ENCODE measurements around the gene ENTPD8. TPM values are rescaled to one million over a fixed set of nuclear protein-coding genes. Genes with fewer than 3 reads are reported as not detected.

ENTPD8 gene
- total and polyA plus RNA-seq, 2 of the 13 experiments (the other 11 are each of a cell fraction or from before 2014, with no cell fraction given): 0.26 to 0.44 TPM

DNA sequence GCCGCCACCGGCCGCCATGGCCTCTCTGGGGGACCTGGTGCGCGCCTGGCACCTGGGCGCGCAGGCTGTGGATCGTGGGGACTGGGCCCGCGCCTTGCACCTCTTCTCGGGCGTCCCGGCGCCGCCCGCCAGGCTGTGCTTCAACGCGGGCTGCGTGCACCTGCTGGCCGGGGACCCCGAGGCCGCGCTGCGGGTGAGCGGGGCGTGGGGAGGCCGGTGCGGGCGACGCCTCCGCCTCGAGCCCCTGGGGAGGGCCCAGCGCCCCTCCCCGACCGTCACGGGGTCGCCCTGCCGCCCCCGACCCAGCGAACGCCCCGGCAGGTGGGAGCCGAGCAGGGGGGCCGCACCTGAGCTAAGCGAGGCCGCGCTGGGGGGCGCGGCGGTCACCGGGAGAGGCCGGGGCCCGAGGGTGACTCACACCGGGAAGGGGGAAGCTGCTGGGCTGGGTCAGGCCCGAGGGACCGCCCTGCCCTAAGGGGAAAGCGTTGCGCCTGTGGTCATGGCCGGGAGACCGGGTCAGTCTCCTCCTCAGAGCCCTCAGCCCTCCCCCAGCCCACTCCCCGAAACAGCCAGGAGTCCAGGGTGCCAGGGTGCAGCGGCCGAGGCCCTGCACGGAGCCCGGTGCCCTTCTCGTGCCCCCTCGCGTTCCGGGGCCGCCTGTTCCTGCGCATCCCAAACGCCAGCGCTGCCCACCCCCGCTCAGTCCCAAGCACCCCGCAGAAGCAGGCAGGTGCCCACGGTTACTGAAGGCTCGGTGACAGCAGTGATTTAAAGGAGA is 17.5 kb downstream of the ENTPD8 start (continued):
- TF ChIP-seq, protein P1, sequence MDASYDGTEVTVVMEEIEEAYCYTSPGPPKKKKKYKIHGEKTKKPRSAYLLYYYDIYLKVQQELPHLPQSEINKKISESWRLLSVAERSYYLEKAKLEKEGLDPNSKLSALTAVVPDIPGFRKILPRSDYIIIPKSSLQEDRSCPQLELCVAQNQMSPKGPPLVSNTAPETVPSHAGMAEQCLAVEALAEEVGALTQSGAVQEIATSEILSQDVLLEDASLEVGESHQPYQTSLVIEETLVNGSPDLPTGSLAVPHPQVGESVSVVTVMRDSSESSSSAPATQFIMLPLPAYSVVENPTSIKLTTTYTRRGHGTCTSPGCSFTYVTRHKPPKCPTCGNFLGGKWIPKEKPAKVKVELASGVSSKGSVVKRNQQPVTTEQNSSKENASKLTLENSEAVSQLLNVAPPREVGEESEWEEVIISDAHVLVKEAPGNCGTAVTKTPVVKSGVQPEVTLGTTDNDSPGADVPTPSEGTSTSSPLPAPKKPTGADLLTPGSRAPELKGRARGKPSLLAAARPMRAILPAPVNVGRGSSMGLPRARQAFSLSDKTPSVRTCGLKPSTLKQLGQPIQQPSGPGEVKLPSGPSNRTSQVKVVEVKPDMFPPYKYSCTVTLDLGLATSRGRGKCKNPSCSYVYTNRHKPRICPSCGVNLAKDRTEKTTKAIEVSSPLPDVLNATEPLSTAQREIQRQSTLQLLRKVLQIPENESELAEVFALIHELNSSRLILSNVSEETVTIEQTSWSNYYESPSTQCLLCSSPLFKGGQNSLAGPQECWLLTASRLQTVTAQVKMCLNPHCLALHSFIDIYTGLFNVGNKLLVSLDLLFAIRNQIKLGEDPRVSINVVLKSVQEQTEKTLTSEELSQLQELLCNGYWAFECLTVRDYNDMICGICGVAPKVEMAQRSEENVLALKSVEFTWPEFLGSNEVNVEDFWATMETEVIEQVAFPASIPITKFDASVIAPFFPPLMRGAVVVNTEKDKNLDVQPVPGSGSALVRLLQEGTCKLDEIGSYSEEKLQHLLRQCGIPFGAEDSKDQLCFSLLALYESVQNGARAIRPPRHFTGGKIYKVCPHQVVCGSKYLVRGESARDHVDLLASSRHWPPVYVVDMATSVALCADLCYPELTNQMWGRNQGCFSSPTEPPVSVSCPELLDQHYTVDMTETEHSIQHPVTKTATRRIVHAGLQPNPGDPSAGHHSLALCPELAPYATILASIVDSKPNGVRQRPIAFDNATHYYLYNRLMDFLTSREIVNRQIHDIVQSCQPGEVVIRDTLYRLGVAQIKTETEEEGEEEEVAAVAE (CRISPR knock-in tag; IDR thresholded peaks at IDR 0.05; ENCODE audit: borderline replicate concordance): no peak
- TF ChIP-seq PRPF4 (IDR thresholded peaks at IDR 0.05; ENCODE audit: low read depth, low read length, poor library complexity, severe bottlenecking): no peak
- peak; percentile 31; the same call in 1 of the 2 replicates for TF ChIP-seq ZSCAN21 (CRISPR knock-in tag; IDR thresholded peaks at IDR 0.05; ENCODE audit: borderline replicate concordance)
- TF ChIP-seq, protein P2, sequence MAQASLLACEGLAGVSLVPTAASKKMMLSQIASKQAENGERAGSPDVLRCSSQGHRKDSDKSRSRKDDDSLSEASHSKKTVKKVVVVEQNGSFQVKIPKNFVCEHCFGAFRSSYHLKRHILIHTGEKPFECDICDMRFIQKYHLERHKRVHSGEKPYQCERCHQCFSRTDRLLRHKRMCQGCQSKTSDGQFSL (CRISPR knock-in tag; IDR thresholded peaks at IDR 0.05): 0 out of 2 replicates have a peak, but pooled peaks have one; percentile 12
- no peak for TF ChIP-seq SP2 (CRISPR knock-in tag; IDR thresholded peaks at IDR 0.05)
- TF ChIP-seq, protein P3, sequence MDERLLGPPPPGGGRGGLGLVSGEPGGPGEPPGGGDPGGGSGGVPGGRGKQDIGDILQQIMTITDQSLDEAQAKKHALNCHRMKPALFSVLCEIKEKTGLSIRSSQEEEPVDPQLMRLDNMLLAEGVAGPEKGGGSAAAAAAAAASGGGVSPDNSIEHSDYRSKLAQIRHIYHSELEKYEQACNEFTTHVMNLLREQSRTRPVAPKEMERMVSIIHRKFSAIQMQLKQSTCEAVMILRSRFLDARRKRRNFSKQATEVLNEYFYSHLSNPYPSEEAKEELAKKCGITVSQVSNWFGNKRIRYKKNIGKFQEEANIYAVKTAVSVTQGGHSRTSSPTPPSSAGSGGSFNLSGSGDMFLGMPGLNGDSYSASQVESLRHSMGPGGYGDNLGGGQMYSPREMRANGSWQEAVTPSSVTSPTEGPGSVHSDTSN (CRISPR knock-in tag; IDR thresholded peaks at IDR 0.05): no peak
- TF ChIP-seq HNF4G (IDR thresholded peaks at IDR 0.05; ENCODE audit: borderline replicate concordance, low read depth, low read length): no peak
- TF ChIP-seq HNF4G (CRISPR knock-in tag; IDR thresholded peaks at IDR 0.05; ENCODE audit: borderline replicate concordance, low read depth): 0 out of 2 replicates have a peak, but pooled peaks have one; percentile 3
- no peak for TF ChIP-seq ZNF253 (CRISPR knock-in tag; IDR thresholded peaks at IDR 0.05; ENCODE audit: borderline replicate concordance)
- TF ChIP-seq ZNF552 (CRISPR knock-in tag; IDR thresholded peaks at IDR 0.05; ENCODE audit: borderline replicate concordance): no peak
- no peak for TF ChIP-seq SOX5 (CRISPR knock-in tag; IDR thresholded peaks at IDR 0.05; ENCODE audit: borderline replicate concordance)
- no peak for TF ChIP-seq ZNF335 (CRISPR knock-in tag; IDR thresholded peaks at IDR 0.05)
- TF ChIP-seq, protein P4, sequence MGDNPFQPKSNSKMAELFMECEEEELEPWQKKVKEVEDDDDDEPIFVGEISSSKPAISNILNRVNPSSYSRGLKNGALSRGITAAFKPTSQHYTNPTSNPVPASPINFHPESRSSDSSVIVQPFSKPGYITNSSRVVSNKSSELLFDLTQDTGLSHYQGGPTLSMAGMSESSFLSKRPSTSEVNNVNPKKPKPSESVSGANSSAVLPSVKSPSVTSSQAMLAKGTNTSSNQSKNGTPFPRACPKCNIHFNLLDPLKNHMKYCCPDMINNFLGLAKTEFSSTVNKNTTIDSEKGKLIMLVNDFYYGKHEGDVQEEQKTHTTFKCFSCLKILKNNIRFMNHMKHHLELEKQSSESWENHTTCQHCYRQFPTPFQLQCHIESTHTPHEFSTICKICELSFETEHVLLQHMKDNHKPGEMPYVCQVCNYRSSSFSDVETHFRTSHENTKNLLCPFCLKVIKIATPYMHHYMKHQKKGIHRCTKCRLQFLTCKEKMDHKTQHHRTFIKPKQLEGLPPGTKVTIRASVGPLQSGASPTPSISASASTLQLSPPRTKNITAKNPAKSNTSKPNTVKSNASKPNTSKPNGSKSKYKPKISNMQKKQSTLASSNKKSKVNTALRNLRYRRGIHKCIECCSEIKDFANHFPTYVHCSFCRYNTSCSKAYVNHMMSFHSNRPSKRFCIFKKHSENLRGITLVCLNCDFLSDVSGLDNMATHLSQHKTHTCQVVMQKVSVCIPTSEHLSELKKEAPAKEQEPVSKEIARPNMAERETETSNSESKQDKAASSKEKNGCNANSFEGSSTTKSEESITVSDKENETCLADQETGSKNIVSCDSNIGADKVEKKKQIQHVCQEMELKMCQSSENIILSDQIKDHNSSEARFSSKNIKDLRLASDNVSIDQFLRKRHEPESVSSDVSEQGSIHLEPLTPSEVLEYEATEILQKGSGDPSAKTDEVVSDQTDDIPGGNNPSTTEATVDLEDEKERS (CRISPR knock-in tag; IDR thresholded peaks at IDR 0.05): no peak
- no peak for TF ChIP-seq ZNF720 (CRISPR knock-in tag; IDR thresholded peaks at IDR 0.05)
- no peak for TF ChIP-seq BRCA1 (CRISPR knock-in tag; IDR thresholded peaks at IDR 0.05)
- no peak for TF ChIP-seq ZNF678 (CRISPR knock-in tag; IDR thresholded peaks at IDR 0.05)
- TF ChIP-seq RCOR2 (CRISPR knock-in tag; IDR thresholded peaks at IDR 0.05): no peak
- 0 out of 2 replicates have a peak, but pooled peaks have one; percentile 42 for TF ChIP-seq PCBP1 (IDR thresholded peaks at IDR 0.05; ENCODE audit: borderline replicate concordance, low read depth, low read length)
- 0 out of 2 replicates have a peak, but pooled peaks have one; percentile 1 for TF ChIP-seq ZNF547 (CRISPR knock-in tag; IDR thresholded peaks at IDR 0.05)
- TF ChIP-seq ZNF12 (CRISPR knock-in tag; IDR thresholded peaks at IDR 0.05): no peak
- no peak for TF ChIP-seq SATB2 (CRISPR knock-in tag; IDR thresholded peaks at IDR 0.05)
- TF ChIP-seq RARA (CRISPR knock-in tag; IDR thresholded peaks at IDR 0.05): no peak
